ENCODE data around the gene NCK2.

- TF ChIP-seq POLR2A (IDR thresholded peaks at IDR 0.05; ENCODE audit: low read length) (no peak), CTCF (IDR thresholded peaks at IDR 0.05) (no peak), RARB (CRISPR knock-in tag; IDR thresholded peaks at IDR 0.05) (no peak), CHD2 (IDR thresholded peaks at IDR 0.05; ENCODE audit: low read length, partially characterized antibody) (no peak), RNF2 (IDR thresholded peaks at IDR 0.05; ENCODE audit: borderline replicate concordance, low read depth) (no peak), HOXA7 (CRISPR knock-in tag; IDR thresholded peaks at IDR 0.05) (no peak), RCOR1 (IDR thresholded peaks at IDR 0.05; ENCODE audit: low read depth, low read length) (no peak), EP300 (IDR thresholded peaks at IDR 0.05) (no peak), E2F6 (IDR thresholded peaks at IDR 0.05; ENCODE audit: borderline replicate concordance, low read depth) (no peak), RAD21 (conservative IDR thresholded peaks at IDR 0.05 in 1 of 2, IDR thresholded peaks at IDR 0.05 in 1 of 2) (no peak), BHLHE40 (IDR thresholded peaks at IDR 0.05; ENCODE audit: low read depth, low read length) (no peak), FOXS1 (CRISPR knock-in tag; IDR thresholded peaks at IDR 0.05) (no peak)
Observed at GRCh38 chr2:105926960-105927678, 182.4 kb downstream of the NCK2 start.

Measured in A549 (cell line).